Spleen (tissue), 13 donors: ENCODE data around the gene ANTXR2. TPM values are rescaled to one million over a fixed set of nuclear protein-coding genes. Genes with fewer than 3 reads are reported as not detected.
"Not testable (repeated sequence)": the region's sequence is repeated elsewhere in the genome, so short reads cannot be mapped to it uniquely, and the experiment has no call there.

Experiments
- DNase-seq: peaks from one replicate; pipeline ENCODE4 v3.0.0-alpha.2; 2020
- H3K27ac ChIP-seq, 8 donors: fragments of 200-600 bp; sonication (generic) in 7 of 8; 1 replicate in 4 of 8; 2 replicates in 4 of 8; pipeline versions ENCODE4 v1.5.0 to v1.8.0; 2016 to 2021; ENCODE audit warnings: inconsistent platforms in 4 of 8, mild to moderate bottlenecking in 4 of 8, moderate library complexity in 1 of 8
- H3K27me3 ChIP-seq, 7 donors: fragments of 200-600 bp; sonication (generic) in 6 of 7; replicated peaks in 1 of 7; 1 replicate in 4 of 7; 2 replicates in 3 of 7; pipeline versions ENCODE4 v1.5.0 to v1.8.0; 2016 to 2021; ENCODE audit warnings: inconsistent platforms in 3 of 7, mild to moderate bottlenecking in 1 of 7
- H3K36me3 ChIP-seq, 6 donors: fragments of 200-600 bp; sonication (generic) in 5 of 6; 1 replicate in 4 of 6; 2 replicates in 2 of 6; pipeline versions ENCODE4 v1.5.0 to v1.8.0; 2016 to 2021; ENCODE audit warnings: inconsistent platforms in 2 of 6
- H3K4me1 ChIP-seq, 6 donors: fragments of 200-600 bp; sonication (generic) in 5 of 6; 1 replicate in 3 of 6; 2 replicates in 3 of 6; pipeline versions ENCODE4 v1.5.0 to v1.8.0; 2016 to 2021; ENCODE audit warnings: inconsistent platforms in 3 of 6
- H3K4me3 ChIP-seq, 8 donors: fragments of 200-600 bp; sonication (generic) in 7 of 8; 1 replicate in 4 of 8; 2 replicates in 4 of 8; pipeline versions ENCODE4 v1.5.0 to v1.8.0; 2016 to 2021; ENCODE audit warnings: inconsistent platforms in 4 of 8, mild to moderate bottlenecking in 4 of 8, moderate library complexity in 2 of 8
- H3K9me3 ChIP-seq, 8 donors: fragments of 200-600 bp; sonication (generic) in 7 of 8; 1 replicate in 4 of 8; 2 replicates in 4 of 8; pipeline versions ENCODE4 v1.5.0 to v1.8.0; 2016 to 2021; ENCODE audit warnings: inconsistent platforms in 4 of 8
- CTCF ChIP-seq, 11 experiments: fragments of 200-600 bp in 7 of 11; fragments of 450-650 bp in 4 of 11; sonication (generic) in 4 of 11; IDR thresholded peaks in 8 of 11; conservative IDR thresholded peaks in 3 of 11; 1 replicate in 7 of 11; 2 replicates in 4 of 11; pipeline versions ENCODE4 v1.4.0 to v1.8.0; 2016 to 2021; ENCODE audit warnings: antibody characterized with exemption in 11 of 11, inconsistent platforms in 4 of 11, mild to moderate bottlenecking in 1 of 11
- POLR2A ChIP-seq, 3 donors: fragments of 450-650 bp; IDR thresholded peaks; one replicate each; pipeline ENCODE4 v1.5.1; 2017; ENCODE audit warnings: antibody characterized with exemption in 3 of 3, mild to moderate bottlenecking in 1 of 3
- POLR2AphosphoS5 ChIP-seq, 3 donors: sonication (generic); formaldehyde crosslinking; IDR thresholded peaks; one replicate each; pipeline ENCODE4 v1.5.1; 2017; ENCODE audit warnings: antibody characterized with exemption in 3 of 3
- WGBS, 5 donors: extraction: QIAGEN DNeasy Blood & Tissue Kit in 3 of 5; methylation state at CpG; one replicate each; pipeline versions ENCODE4 v1.1.5 to v1.1.7; 2013 to 2018; 5-methylcytosine and 5-hydroxymethylcytosine counted together
- intact Hi-C: fragments of 100-400 bp; cut with DNase I; formaldehyde crosslinking; loops from one replicate; pipeline ENCODE4 v1.15.0; 2023; ENCODE audit warnings: low total_unique reads
- long read RNA-seq, 2 donors: transcript quantifications; one replicate each; lab custom pipeline, GENCODE V29; 2026
- polyA plus RNA-seq, 3 donors: library from polyadenylated mRNA; stranded (reverse); fragments of 200-250 nt; gene quantifications; one replicate each; pipeline ENCODE4 v1.2.1, GENCODE V29; 2013
- total RNA-seq, 7 donors: library from RNA; depleted of rRNA in 3 of 7; stranded (reverse); fragments of >200 nt in 3 of 7; fragmentation: NEBNext Ultra II Directional in 4 of 7; extraction: Animal tissue kit (Norgen Biotek cat#: 25700) in 4 of 7; gene quantifications; one replicate each; pipeline versions ENCODE4 v1.1.0 to v1.2.1, GENCODE V29; 2016 to 2021
- donor health status: healthy with polysubstance abuse.
- donor health status: DM: no; HTN: no; CAD: no; lungs with moderate emphysema.
- donor health status: DM: no; HTN: no; CAD: no.
- donor health status: Bipolar disorder and iron deficiency.
- donor health status: healthy.
- donor health status: DM: no; HTN: no; CAD: no.
- donor health status: DM: yes; HTN: yes; CAD: no.

ANTXR2 gene
- total RNA-seq (10 to 100 TPM; 30.9 to 56.3 (median 43.3) TPM), polyA plus RNA-seq (1 to 10 TPM; 3.7 to 5.8 (median 5.1) TPM)
- long read RNA-seq, donor 1, full-length matches to known transcripts = 3 of 3 reads
- long read RNA-seq, donor 1, partial matches to known transcripts = 0 of 3 reads
- long read RNA-seq, donor 1, other reads (novel, unspliced or antisense) = 0 of 3 reads
- long read RNA-seq, donor 2, full-length matches to known transcripts = 3 of 9 reads
- long read RNA-seq, donor 2, partial matches to known transcripts = 6 of 9 reads
- long read RNA-seq, donor 2, other reads (novel, unspliced or antisense) = 0 of 9 reads

GRCh38 chr4:80072744-80073472, at the start of gene ANTXR2:
TSS of gene ANTXR2 (minus strand) at chr4:80073229. CDS start at chr4:80072560, 669 bp downstream.
- Histone ChIP-seq H3K27ac (peak within 1 kb of the TSS; percentile 87 to 98 (median 94)), H3K4me1 (peaks cover 18 to 89% (median 41%) of the 10 kb centered on the region in 6 donors), H3K36me3 (peaks cover 0 to 15% (median 4%) of the 10 kb centered on the region in 6 donors), H3K27me3 (peaks cover 0 to 5% (median 0%) of the 10 kb centered on the region in 7 donors), H3K4me3 (peak within 1 kb of the TSS; percentile 67 to 96 (median 84)), H3K9me3 (no peaks in the 10 kb centered on the region)
- intact Hi-C loops = loop anchor here (5.0 kb wide), 1 partner anchor 129 kb away; no protein-coding TSS in a partner anchor
- WGBS, 5 donors = 0 to 2% (median 1%) methylated on average over 27 to 52 of the region's 52 CpGs
- TF ChIP-seq POLR2AphosphoS5 (IDR thresholded peaks at IDR 0.05) (peak; percentile 54 to 86 (median 85)), POLR2A (IDR thresholded peaks at IDR 0.05) (peak in 1 of 3 donors; percentile 6), CTCF (IDR thresholded peaks at IDR 0.05 in 8 of 11, conservative IDR thresholded peaks at IDR 0.05 in 3 of 11) (peak in 1 of 11 experiments; percentile 8)
- peak; percentile 95 for DNase-seq

- H3K4me3 ChIP-seq, DNase-seq, H3K27ac ChIP-seq, H3K36me3 ChIP-seq, H3K27me3 ChIP-seq: not testable (repeated sequence)
- peaks cover 0 to 13% (median 11%) of the 10 kb centered on the region in 8 donors for H3K9me3 ChIP-seq
- intact Hi-C loops = loop anchor here (10.0 kb wide), 1 partner anchor 63 kb away; no protein-coding TSS in a partner anchor
- peaks cover 0 to 19% (median 3%) of the 10 kb centered on the region in 6 donors for H3K4me1 ChIP-seq
- 73 to 94% (median 92%) methylated on average over 3 of the region's 3 CpGs for WGBS, 5 donors
These were observed 48.8 kb upstream of the ANTXR2 start for GRCh38 chr4:80121815-80122214.

- not testable (repeated sequence) for H3K4me3 ChIP-seq, H3K27me3 ChIP-seq, H3K36me3 ChIP-seq, H3K27ac ChIP-seq, DNase-seq, H3K4me1 ChIP-seq
- peaks cover 0 to 13% (median 11%) of the 10 kb centered on the region in 8 donors for H3K9me3 ChIP-seq
- intact Hi-C loops = loop anchor here (10.0 kb wide), 1 partner anchor 65 kb away; no protein-coding TSS in a partner anchor
- 83 to 92% (median 87%) methylated on average over 3 of the region's 3 CpGs for WGBS, 5 donors
These were observed 46.6 kb upstream of the ANTXR2 start for GRCh38 chr4:80119620-80120019.

GRCh38 chr4:80116516-80116915, 43.5 kb upstream of the ANTXR2 start:
- Histone ChIP-seq H3K4me1 (no peaks in the 10 kb centered on the region), H3K36me3 (no peaks in the 10 kb centered on the region), H3K27ac (no peak overlapping the region), H3K9me3 (peaks cover 0 to 13% (median 11%) of the 10 kb centered on the region in 8 donors), H3K27me3 (peaks cover 0 to 7% (median 0%) of the 10 kb centered on the region in 7 donors), H3K4me3 (no peak overlapping the region)
- TF ChIP-seq POLR2A (IDR thresholded peaks at IDR 0.05) (no peak), CTCF (IDR thresholded peaks at IDR 0.05 in 8 of 11, conservative IDR thresholded peaks at IDR 0.05 in 3 of 11) (no peak), POLR2AphosphoS5 (IDR thresholded peaks at IDR 0.05) (no peak)
- intact Hi-C loops = no loop called here
- 46 to 74% (median 57%) methylated on average over 1 of the region's 1 CpG for WGBS, 5 donors
- DNase-seq = no peak
